ENCODE results near the gene PPP1R14C. TPM values are rescaled to one million over a fixed set of nuclear protein-coding genes. Genes with fewer than 3 reads are reported as not detected.

The PPP1R14C gene
- total RNA-seq, 1 donor = 3.6 TPM

- Histone ChIP-seq H3K27me3 (ENCODE audit: insufficient read depth, low read length) (no peaks in the 10 kb centered on the region), H3K4me2 (ENCODE audit: insufficient read depth, low read length) (no peak overlapping the region), H2AFZ (ENCODE audit: low read length) (no peak overlapping the region), H3K9me3 (ENCODE audit: low read depth, low read length) (no peaks in the 10 kb centered on the region), H3K36me3 (ENCODE audit: insufficient read depth, low read length) (no peaks in the 10 kb centered on the region), H3K27ac (ENCODE audit: low read depth, low read length) (no peak overlapping the region), H3K79me2 (ENCODE audit: insufficient read depth, low read length) (no peaks in the 10 kb centered on the region), H3K4me1 (ENCODE audit: insufficient read depth, low read length) (no peaks in the 10 kb centered on the region), H4K20me1 (ENCODE audit: insufficient read depth, low read length) (no peaks in the 10 kb centered on the region), H3K4me3 (ENCODE audit: insufficient read depth, low read length) (no peak overlapping the region)
- no peak for DNase-seq (ENCODE audit: insufficient read length, low spot score, missing footprints)
- TF ChIP-seq CTCF (IDR thresholded peaks at IDR 0.05; ENCODE audit: extremely low read depth, low read depth, low read length) = no peak
These were observed 134.3 kb downstream of the PPP1R14C start for GRCh38 chr6:150276937-150277742.

GRCh38 chr6:150279533-150279932 is 136.7 kb downstream of the PPP1R14C start:
- H4K20me1 ChIP-seq (ENCODE audit: insufficient read depth, low read length) = no peaks in the 10 kb centered on the region
- peaks cover 3% of the 10 kb centered on the region for H3K9me3 ChIP-seq (ENCODE audit: low read depth, low read length)
- no peaks in the 10 kb centered on the region for H3K79me2 ChIP-seq (ENCODE audit: insufficient read depth, low read length)
- TF ChIP-seq CTCF (IDR thresholded peaks at IDR 0.05; ENCODE audit: extremely low read depth, low read depth, low read length) = no peak
- no peak overlapping the region for H3K27ac ChIP-seq (ENCODE audit: low read depth, low read length)
- H3K4me2 ChIP-seq (ENCODE audit: insufficient read depth, low read length) = no peak overlapping the region
- no peak overlapping the region for H3K4me3 ChIP-seq (ENCODE audit: insufficient read depth, low read length)
- no peaks in the 10 kb centered on the region for H3K4me1 ChIP-seq (ENCODE audit: insufficient read depth, low read length)
- no peak for DNase-seq (ENCODE audit: insufficient read length, low spot score, missing footprints)
- H3K36me3 ChIP-seq (ENCODE audit: insufficient read depth, low read length) = no peaks in the 10 kb centered on the region
- H3K27me3 ChIP-seq (ENCODE audit: insufficient read depth, low read length) = no peaks in the 10 kb centered on the region
- H2AFZ ChIP-seq (ENCODE audit: low read length) = no peak overlapping the region

- Histone ChIP-seq H3K9me3 (ENCODE audit: low read depth, low read length) (peaks cover 3% of the 10 kb centered on the region), H3K27ac (ENCODE audit: low read depth, low read length) (no peak overlapping the region), H3K27me3 (ENCODE audit: insufficient read depth, low read length) (no peaks in the 10 kb centered on the region), H4K20me1 (ENCODE audit: insufficient read depth, low read length) (no peaks in the 10 kb centered on the region), H3K4me3 (ENCODE audit: insufficient read depth, low read length) (no peak overlapping the region), H3K4me2 (ENCODE audit: insufficient read depth, low read length) (no peak overlapping the region), H3K79me2 (ENCODE audit: insufficient read depth, low read length) (no peaks in the 10 kb centered on the region), H3K4me1 (ENCODE audit: insufficient read depth, low read length) (no peaks in the 10 kb centered on the region), H3K36me3 (ENCODE audit: insufficient read depth, low read length) (no peaks in the 10 kb centered on the region), H2AFZ (ENCODE audit: low read length) (no peak overlapping the region)
- no peak for TF ChIP-seq CTCF (IDR thresholded peaks at IDR 0.05; ENCODE audit: extremely low read depth, low read depth, low read length)
- DNase-seq (ENCODE audit: insufficient read length, low spot score, missing footprints) = no peak
These were observed 137.9 kb downstream of the PPP1R14C start for GRCh38 chr6:150280703-150281102.

- no peaks in the 10 kb centered on the region for H3K36me3 ChIP-seq (ENCODE audit: insufficient read depth, low read length)
- H3K27ac ChIP-seq (ENCODE audit: low read depth, low read length) = no peak overlapping the region
- no peak overlapping the region for H3K4me2 ChIP-seq (ENCODE audit: insufficient read depth, low read length)
- no peak for DNase-seq (ENCODE audit: insufficient read length, low spot score, missing footprints)
- H2AFZ ChIP-seq (ENCODE audit: low read length) = no peak overlapping the region
- H4K20me1 ChIP-seq (ENCODE audit: insufficient read depth, low read length) = no peaks in the 10 kb centered on the region
- no peak for TF ChIP-seq CTCF (IDR thresholded peaks at IDR 0.05; ENCODE audit: extremely low read depth, low read depth, low read length)
- no peaks in the 10 kb centered on the region for H3K4me1 ChIP-seq (ENCODE audit: insufficient read depth, low read length)
- peaks cover 3% of the 10 kb centered on the region for H3K9me3 ChIP-seq (ENCODE audit: low read depth, low read length)
- no peak overlapping the region for H3K4me3 ChIP-seq (ENCODE audit: insufficient read depth, low read length)
- no peaks in the 10 kb centered on the region for H3K27me3 ChIP-seq (ENCODE audit: insufficient read depth, low read length)
- H3K79me2 ChIP-seq (ENCODE audit: insufficient read depth, low read length) = no peaks in the 10 kb centered on the region
These were observed 138.9 kb downstream of the PPP1R14C start for GRCh38 chr6:150281767-150282166.
